ENCODE measurements around the gene GJB3.

DNA sequence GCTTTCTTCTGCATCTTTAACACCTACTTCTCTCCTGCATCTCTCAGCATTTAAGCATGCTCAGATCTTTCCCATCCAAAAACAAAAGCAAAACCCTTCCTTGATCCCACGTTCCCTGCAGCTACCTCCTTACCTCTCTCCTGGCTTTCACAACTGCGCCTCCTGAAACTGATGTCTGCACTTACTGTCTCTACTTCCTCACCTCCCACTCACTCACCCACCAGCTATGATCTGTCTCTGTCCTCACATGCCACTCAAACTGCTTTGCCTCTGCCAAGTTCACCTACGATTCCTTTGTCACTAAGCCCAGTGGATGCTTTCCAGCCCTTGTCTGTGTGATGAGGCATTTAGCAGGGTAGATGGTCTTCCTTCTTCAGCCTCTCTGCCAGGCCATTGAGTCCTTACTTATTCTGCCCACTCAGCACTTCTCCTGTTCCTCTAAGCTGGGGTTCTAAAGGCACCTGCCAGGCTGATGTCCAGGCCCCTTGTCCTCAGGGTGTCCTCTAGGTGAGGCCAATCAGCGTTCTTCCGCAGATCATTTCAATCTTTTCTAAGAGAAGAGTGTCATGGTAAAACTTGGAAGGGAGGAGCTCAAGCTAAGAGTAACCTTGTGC lies 10.0 kb upstream of the GJB3 start:
- TF ChIP-seq, protein P1, sequence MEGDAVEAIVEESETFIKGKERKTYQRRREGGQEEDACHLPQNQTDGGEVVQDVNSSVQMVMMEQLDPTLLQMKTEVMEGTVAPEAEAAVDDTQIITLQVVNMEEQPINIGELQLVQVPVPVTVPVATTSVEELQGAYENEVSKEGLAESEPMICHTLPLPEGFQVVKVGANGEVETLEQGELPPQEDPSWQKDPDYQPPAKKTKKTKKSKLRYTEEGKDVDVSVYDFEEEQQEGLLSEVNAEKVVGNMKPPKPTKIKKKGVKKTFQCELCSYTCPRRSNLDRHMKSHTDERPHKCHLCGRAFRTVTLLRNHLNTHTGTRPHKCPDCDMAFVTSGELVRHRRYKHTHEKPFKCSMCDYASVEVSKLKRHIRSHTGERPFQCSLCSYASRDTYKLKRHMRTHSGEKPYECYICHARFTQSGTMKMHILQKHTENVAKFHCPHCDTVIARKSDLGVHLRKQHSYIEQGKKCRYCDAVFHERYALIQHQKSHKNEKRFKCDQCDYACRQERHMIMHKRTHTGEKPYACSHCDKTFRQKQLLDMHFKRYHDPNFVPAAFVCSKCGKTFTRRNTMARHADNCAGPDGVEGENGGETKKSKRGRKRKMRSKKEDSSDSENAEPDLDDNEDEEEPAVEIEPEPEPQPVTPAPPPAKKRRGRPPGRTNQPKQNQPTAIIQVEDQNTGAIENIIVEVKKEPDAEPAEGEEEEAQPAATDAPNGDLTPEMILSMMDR (IDR thresholded peaks at IDR 0.05), result no peak
- TF ChIP-seq POLR2A (IDR thresholded peaks at IDR 0.05), result no peak

All from right lobe of liver (tissue), 4 donors.